GM21619 (cell line): ENCODE measurements around the gene BRMS1L.

Experiments
- ATAC-seq: cut with Tn5 transposase; IDR thresholded peaks from one replicate; pipeline ENCODE4 v1.9.1; 2021; ENCODE audit not compliant: unreplicated experiment

BRMS1L gene

DNA sequence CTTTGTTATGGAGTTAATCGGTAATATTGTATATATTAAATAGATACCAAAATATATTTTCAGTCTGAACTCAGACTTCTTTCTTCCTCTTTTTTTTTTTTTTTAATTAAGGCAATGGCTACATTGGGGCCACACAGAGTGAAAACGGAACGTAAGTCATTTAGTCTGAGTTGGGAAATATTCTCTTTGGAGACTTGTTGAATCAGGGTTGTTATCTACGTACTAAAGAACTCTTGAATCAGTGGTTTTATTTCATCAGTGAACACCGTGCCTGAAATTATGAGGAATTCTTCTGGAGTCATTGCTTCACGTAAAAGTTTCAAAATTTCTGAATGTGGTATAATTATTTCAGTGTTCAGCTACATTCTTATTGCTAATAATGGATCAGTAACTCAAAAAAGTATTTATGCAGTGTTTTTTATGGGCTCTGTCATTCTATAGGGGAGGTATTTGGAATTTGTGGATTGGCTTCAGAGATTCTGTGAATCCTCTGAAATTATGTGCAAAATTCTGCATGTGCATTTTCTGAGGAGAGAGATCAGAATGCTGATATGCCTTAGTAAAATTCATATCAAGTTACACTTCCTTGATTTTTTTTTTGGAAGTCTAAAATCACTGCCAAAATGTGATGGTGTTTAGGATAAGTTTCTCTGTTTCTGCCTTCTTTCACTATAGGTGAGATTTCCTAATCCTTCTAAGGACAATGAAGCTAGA is 39.6 kb downstream of the BRMS1L start:
- ATAC-seq: no peak

DNA sequence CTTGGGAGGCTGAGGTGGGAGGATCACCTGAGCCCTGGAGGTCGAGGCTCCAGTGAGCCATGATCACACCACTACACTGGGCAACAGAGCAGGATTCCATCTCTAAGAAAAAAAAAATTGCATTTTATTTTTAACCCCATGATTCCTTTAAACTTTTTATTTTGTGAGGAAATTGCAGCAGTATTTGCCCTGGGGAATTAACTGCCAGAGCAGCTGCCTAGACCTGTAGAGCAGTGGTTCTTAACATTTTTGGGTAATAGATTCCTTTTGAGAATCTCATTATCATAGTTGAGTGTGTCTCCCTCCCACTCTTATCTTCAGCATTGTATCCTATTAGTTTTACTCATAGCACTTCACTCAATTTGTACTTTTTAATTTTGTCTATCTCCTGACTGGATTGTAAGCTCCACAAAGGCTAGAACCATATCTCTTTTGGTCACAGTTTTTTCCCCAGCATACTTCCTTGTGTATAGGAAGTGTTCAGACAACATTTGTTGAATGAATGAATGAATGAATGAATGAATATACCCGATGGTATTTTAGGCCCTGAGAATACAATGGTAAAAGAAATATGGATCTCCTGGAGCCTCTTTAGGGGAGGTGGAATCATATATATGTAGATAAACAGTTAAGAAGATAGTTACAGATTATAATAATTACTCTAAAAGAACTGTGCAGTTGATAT is 40.6 kb downstream of the BRMS1L start:
- ATAC-seq: no peak

DNA sequence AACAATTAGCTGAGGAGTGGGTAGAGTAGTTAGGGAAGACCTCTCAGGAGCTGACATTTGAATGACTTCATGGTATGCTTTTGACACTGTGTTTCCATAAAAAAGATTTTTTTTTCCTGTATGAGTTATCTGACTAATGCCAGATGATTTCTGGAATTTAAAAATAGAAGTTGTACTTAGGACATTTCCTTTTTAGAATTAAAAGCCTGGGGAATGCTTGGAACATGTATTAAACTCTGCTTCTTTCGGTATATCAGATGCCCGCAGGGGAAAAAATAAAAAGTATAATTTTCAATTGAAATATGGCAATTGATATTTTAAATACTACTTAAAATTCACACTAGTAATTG is 41.1 kb downstream of the BRMS1L start:
- ATAC-seq: no peak

DNA sequence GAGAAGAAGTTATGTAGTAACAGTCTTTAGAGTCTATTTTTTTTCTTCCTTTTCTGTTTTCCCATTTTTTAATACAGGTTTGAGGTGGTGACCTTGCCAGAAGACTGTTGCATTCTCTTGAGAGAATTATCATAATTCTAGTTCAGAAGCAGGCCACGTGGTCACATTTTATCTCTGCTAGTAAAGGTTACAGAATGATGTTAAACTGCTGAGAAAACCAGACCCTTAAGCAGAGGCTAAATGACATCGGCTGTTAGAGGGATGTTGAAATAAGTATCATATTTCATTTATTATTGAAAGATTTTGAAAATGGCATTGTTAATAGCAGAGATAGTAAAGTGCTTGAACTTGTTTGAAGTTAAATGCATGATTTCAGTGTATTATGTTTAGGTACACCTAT is 49.2 kb downstream of the BRMS1L start:
- no peak for ATAC-seq

DNA sequence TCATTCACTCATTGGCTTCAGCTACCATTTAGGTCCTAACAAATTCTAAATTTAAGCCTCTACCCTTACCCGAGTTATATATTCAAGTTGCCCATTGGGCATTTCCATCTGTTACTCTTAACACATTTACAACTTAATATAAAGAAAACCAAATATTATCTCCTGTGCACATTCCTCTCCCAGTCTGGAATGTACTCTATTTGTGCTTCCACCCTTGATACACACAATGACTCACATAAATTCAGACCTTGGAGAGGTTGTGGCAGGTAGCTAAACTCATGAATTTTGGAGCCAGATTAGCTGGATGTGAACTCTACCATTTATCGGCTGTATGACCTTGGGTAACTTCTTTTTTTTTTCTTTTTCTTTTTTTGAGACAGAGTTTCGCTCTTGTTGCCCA is 51.1 kb downstream of the BRMS1L start:
- ATAC-seq: no peak

DNA sequence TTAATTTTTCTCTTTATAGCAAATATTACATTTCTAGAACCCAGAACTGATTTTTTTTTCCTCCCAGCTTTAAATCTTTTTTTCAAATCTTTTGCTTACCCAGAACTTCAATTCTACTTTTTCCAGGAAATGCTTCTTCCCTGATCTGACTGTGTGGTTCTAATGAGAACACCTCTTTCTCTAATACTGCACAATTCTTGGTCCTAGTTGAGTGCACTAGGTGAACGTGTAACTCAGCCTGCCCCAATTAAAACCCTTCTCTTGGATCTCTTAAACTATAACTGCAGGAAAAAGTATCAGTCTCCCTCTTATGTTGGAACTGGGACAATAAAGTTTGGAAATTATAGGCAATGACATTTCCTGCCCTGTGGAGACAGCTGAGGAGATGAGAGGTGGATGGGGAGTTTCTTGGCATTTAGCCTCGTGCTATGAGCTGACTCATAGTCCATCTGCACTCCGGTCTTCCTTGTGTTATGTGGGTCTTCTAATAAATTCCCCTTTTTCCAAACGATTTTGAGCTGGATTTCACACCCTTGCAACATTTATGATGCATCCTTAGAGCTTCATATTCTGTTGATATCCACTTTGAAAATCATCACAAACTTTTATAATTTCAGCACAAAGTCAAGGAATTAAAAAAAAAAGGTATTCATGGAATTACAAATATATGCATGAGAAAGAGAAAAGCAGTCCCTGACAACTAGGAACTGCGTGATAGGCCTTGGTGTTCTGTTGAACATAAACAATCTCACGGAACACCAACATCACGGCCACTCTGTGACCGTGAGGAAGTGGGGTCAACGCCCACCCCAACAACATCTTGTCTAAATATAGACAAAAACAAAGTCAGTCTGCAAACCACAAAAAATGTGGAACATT is 52.4 kb downstream of the BRMS1L start:
- no peak for ATAC-seq

DNA sequence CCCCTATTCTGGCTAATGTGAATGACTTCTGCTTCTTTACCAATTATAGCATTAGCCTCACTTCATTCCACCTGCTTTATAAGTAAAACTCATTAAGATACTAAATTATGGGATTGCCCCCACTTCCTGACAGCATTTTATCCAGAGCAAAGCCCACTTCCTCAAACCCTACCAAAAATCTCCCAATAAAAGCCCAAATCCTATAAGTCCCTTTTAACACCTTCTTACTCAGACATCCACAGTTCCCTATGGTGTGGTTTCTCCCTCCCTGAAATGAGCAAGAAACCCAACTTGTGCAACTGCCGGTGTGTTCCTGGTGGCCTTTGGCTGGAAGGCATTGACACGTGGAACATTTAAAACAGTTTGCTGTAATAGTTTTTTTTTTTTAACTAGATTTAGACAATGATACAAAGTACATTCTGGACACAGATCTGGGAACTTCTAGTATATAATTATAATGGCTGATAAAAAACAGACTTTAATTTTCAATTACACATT is 53.1 kb downstream of the BRMS1L start:
- no peak for ATAC-seq

DNA sequence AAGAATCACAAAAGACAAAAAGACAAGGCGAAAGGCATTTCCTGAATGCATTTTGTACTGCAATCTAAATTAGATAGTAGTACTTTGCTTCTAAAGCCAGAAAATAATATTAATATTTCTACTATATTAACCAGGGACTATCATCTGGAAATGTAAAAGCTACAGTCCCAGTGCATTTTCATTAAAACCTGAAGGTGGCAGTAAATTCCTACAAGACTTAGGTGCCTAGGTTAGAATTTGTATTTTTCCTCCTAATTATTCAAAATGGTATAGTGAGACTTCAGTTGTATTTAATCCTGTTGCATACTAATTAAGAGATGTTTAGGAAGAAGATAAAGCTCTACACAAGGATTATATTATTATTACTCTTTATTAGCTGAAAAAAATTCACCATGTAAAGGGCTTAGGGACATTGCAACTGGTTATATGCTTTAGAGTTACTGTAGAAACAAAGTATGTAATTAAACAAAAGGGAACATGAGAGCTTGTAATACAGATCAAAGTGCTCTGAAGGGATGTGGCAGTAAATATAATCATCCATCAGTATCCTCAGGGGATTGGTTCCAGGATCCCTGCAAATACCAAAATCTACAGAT is 53.6 kb downstream of the BRMS1L start:
- ATAC-seq: peak; percentile 49

DNA sequence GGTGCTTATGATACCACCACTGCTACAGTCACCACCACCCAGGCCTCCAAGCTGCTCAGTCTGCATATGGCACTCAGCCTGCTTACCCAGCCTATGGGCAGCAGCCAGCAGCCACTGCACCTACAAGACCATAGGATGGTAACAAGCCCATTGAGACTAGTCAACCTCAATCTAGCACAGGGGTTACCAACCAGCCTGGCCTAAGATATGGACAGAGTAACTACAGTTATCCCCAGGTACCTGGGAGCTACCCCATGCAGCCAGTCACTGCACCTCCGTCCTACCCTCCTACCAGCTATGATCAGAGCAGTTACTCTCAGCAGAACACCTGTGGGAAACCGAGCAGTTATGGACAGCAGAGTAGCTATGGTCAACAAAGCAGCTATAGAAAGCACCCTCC is 55.1 kb downstream of the BRMS1L start:
- ATAC-seq: no peak

DNA sequence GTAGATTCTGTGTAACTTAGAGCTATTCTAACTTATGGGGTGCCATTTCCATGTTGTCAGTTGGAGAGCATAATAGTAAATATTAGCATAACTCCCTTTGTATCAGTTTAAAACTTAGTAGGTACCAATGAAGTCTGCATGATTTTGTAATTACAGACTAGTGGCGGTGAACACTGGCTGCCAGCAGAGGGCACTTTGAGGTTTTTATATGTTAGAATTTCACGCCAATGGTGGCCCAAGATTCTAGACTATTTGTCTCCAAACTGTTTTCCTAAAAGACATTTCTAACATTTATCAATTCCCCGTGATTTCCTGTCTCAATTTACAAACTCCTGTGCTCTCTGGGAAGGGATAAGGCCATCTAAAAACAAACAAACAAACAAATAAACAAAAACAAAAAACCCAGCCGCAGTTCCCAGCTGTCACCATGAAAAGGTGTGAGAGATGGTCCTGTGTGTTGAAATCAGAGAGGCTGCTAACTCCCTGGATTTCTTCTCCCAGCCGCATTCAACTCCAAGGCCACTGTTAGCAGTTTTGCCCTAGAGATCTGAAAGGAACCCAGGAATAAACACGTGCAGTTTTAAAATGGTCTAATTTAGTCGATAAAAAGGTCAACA is 57.6 kb downstream of the BRMS1L start:
- ATAC-seq: no peak

DNA sequence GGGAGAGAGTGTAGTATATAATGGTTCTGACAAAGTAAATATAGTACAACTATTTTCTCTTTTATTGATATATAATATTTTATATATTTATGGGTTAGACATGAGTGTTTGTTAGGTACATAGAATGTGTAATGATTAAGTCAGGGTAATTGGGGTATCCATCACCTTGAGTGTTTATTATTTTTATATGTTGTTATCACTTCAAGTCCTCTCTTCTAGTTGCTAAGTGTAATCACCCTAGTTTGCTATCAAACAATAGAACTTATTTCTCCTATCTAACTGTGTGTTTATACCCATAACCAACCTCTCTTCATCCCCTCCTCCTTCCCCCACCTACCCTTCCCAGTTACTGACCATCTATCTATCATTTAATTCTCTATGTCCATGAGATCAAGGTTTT is 64.2 kb downstream of the BRMS1L start:
- ATAC-seq: no peak

DNA sequence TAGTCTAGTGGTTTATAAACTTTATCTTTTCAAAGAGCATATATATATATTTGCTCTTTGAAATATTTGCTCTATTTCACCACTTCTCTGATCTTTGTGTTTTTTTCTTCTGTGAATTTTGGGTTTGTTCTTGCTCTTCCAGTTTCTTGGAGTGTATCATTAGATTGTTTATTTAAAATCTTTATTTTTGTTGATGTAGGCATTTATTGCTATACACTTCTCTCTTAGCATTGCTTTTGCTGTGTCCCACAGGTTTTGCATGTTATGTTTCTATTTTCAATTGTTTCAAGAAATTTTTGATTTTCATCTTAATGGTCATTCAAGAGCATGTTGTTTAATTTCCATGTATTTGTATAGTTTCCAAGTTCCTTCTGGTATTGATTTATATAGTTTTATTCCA is 69.1 kb downstream of the BRMS1L start:
- ATAC-seq: no peak

DNA sequence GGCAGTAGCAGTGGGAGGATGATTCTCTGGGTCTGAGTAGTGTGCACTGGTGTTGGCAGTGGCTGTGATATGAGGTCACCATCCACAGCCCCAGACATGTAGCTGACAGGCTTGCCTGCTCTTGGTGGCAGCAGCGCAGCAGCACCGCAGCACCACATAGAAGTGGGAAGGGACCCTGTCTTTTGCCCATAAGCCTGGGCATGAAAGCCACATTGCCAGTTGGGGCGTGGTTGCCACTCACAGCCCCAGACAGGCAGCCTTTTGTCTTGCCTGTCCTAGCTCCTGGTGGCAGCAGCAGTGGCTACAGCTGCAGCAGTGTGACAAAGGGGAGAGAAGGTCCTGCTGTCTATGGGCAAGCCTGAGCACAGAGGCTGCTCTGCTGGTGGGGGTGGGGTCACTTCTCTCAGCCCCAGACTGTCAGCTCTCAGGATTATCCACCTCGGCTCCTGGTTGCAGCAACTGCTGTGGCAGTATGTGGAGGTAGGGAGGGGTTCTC is 71.5 kb downstream of the BRMS1L start:
- ATAC-seq: no peak

DNA sequence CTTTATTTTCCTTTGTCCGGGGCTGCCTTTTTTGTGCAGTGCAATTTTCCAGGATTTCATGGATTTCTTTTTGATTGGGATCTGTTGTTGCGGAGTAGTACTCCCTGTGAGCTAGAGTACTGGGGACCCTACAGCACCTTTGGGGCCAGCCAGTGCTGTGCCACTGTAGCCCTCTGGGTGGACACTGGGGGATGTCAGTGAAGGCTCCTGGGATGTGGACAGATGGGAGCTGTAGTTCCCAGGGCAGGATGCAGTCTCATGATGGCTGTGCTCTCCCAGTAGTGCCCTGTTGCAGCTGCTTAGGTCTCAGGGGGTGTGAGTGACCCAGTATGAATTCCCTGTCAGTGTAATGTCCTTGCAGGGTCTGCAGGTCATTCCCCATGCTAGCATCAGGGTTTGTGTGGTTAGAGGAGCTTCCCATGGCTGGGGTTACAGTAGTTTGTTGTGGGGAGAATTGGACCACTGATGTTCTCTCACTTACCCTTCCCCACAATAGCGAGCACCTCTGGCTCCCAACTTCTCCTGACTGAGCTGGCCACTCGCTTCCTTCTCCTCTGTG is 72.2 kb downstream of the BRMS1L start:
- no peak for ATAC-seq

DNA sequence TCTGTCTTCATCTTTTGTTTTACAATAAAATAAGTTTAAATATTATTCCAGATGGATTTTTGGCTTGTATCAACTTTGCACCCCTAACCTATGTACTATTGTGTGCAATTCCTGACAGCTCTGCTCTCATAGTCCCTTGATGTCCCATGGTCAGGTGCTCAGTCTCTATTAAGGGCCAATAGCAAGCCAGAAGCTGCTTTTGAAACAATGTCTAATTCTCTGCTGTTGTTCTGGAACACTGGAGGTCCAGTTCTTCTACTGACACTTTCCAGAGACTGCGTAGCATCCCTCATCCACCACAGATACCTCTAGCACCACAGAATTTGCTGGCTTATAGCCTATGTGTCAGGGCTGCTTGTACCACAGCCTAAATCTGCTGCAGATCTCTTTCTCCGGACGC is 74.6 kb downstream of the BRMS1L start:
- no peak for ATAC-seq

DNA sequence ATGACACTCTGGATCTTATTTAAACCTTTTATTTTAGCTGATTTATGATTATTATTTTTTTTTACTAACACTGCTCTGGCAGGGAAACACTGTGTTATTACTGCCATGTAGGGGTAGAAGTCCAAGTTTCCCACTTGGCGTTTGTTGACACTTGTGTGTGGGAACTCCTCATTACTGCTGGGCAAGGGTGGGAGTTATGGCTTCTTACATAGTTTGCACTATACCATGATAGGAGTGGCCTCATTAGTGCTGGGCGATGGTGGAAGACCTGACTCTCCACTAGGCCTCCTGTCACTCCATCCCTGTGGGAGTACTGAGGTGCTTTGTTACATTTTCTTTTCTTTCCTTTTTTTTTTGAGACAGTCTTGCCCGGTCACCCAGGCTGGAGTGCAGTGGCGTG is 83.5 kb downstream of the BRMS1L start:
- no peak for ATAC-seq

DNA sequence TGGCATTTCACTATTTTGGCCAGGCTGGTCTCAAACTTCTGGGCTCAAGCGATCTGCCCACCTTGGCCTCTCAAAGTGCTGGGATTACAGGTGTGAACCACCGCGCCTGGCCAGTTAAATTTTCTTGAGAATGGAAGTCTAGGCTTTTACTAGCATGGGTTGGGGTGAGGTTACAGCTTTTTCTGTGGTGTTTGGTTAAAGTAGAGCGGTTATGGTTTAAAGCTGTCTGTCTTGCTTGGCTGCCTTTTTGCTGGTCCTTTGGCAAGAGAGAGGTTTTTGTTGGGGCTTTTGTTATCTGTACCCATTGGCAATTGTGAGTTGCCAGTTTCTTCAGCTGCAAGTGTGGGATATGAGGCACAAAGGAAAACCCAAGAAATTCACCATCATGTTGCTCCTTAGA is 84.1 kb downstream of the BRMS1L start:
- ATAC-seq: no peak

DNA sequence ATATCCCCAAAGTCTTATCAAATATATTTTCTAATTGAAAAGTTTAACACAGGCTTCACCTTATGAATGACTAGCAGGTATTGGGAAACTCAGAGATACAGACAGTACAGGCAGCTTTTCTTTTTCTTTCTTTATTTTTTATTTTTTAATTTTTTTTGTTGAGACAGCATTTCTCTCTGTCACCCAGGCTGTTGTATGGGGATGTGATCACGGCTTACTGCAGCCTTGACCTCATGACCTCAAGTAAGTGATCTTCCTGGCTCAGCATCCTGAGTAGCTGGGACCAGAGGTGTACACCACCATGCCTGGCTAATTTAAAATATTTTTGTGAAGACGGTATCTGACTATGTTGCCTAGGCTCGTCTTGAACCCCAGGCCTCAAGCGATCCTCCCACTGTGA is 85.0 kb downstream of the BRMS1L start:
- no peak for ATAC-seq

DNA sequence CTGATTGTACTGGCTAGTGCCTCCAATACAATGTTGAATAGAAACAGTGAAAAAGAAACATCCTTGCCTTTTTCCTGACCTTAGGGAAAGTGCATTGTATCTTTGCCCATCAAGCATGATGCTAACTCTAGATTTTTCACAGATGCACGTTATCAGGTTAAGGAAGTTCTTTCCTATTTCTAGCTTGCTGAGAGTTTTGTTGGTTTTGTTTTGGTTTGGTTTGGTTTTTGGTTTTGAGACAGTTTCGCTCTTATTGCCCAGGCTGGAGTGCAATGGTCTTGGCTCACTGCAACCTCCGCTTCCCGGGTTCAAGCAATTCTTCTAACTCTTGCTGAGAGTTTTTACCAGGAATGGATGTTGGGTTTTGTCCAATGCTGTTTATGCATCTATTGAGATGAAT is 89.0 kb downstream of the BRMS1L start:
- ATAC-seq: no peak

DNA sequence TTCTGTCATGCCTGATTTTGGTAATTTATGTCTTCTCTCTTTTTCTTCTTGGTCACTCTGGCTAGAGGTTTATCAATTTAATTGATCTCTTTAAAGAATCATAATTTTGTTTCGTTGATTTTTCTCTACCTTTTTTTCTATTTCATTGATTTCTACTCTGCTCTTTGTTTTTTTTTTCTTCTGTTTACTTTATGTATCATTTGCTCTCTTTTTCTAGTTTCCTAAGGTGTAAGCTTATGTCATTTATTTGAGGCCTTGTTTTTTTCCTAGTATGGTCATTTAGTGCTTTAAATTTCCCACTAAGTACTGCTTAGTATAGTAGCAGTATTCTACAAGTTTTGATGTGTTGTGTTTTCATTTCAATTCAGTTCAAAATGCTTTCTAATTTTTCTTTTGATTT is 89.6 kb downstream of the BRMS1L start:
- ATAC-seq: no peak
